ENCODE data around the gene NDUFS1.
"Not testable (repeated sequence)": the region's sequence is repeated elsewhere in the genome, so short reads cannot be mapped to it uniquely, and the experiment has no call there.

The NDUFS1 gene

GRCh38 chr2:206095536-206096332 lies 63.5 kb downstream of the NDUFS1 start:
- peak; percentile 92 for DNase-seq

- no peak for DNase-seq
Observed at GRCh38 chr2:206092297-206092696, 66.9 kb downstream of the NDUFS1 start.

DNA sequence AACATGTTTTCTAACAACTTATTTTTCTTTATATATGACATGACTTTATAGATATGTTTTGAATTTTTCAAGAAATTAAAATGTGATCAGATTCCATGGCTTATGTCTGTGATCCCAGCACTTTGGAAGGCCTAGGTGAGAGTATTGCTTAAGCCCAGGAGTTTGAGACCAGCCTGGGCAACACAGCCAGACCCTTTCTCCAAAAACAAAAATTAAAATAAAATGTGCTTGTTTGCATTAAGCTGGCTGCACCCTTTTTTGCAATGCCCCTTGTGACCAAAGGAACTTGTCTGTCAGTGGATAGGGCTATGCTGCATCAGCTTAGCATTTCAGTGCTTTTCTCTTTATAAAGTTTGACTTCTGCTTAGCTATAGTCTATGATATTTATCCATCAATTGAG lies 71.0 kb downstream of the NDUFS1 start:
- DNase-seq = peak; percentile 31

DNA sequence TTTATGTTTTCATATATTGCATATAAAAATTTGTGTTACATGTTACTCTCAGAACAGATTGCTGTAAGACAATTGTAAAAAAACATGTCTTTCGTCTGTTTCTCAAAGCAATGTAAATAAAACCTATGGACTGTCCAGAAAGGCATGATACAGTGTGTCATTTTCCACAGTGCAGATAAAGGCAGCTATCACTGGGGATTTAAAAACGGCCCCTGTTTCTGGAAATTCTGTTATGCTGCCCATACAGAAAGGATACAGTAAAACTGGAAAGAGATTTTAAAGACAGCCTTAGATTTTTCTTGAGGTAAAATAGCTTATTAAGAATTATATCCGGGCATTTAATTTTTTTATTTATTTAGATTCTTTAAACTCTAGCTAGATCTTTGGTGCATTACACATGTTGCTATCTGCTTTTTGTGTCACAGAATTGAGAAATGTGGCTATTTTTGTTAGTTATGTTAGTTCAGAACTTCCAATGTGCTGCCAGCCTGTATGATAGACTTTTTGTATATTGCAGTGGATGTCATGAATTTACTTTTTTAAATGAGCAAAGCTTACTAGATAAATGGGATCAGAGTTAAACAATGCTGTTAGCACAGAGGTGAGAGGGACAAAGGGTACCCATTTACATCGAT lies 72.4 kb downstream of the NDUFS1 start:
- peak; percentile 76 for DNase-seq

DNA sequence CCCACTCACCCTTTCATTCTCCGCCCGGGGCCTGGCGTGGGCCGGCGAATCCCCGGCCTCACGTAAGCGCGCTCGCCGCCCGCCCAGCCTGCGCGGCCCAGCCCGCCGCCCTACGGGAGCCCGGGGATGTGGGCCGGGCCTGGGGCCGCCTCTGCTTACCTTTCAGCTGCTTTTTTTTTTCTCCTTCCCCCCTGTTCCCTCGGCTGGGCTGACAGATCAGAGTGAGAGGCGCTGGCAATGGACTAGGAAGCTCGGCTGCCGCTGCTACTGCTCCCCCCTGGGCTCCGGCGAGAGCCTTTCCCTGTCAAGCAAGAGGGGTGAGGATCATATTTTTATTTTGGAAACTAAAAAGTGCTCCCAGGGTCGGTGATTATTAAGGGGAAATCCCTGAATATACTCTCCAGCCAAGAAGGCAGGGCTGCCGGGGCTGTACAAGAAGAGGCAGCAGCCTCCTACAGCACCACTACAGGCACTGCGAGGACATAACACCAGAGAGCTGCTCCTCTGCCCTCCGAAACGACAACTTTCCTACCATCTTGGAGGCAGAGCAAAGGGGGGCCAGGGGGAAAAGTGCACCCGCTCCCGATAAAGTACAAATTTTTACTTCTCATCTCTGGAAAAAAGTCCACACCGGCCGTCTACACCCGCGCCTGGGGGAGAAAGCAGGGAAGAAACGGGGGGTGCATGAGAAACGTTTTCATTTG lies 73.3 kb downstream of the NDUFS1 start, which contains the start of gene INO80D:
Gene INO80D (minus strand): TSS at position 433 of the 704 bp plus-strand sequence. CDS start 23,158 bp downstream, outside the sequence.
- peak; percentile 95 for DNase-seq

DNA sequence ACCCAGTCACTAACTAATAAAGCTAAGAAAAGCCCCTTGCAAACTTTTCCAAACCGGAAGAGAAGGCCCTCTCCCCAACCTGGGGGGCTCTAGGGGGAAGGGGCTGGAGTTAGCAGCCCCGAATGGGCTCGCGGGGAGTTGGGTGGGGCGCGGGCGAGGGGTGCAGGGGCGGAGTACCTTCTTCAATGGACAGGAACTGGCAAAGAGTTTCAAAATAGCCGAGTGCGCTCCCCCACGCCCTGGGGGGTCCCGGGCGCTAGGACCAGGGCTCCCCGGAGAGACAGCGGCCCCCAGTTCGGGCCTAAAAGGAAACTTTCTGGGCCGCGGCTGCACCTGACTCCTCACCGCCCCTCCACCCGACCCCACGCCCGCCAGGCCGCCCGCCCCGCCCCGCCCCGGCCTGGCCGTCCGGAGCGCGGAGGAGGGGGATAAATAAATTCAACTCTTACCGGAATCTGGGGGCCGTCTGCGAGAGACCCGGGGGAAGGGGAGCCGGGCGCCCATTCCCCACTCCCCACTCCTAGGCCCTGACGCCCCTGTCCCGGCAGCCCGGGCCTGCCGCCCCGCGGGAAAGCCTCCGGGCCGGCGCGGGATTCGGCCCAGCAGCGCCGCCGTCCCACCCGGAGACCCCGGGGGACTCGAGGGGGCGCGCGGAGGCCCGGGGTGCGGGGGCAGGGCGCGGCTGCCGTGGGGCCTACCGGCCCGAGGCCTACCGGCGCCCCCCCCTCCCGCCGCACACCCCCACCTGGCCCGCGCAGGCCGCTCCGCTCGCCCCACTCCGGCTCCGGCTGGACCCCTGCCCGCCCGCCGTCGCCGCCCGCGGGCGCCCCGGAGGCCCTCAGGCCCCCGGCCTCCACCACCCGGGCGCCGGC lies 74.1 kb downstream of the NDUFS1 start:
- peak; percentile 64 for DNase-seq

GRCh38 chr2:206084439-206084869 lies 74.8 kb downstream of the NDUFS1 start:
- DNase-seq = peak; percentile 61

DNA sequence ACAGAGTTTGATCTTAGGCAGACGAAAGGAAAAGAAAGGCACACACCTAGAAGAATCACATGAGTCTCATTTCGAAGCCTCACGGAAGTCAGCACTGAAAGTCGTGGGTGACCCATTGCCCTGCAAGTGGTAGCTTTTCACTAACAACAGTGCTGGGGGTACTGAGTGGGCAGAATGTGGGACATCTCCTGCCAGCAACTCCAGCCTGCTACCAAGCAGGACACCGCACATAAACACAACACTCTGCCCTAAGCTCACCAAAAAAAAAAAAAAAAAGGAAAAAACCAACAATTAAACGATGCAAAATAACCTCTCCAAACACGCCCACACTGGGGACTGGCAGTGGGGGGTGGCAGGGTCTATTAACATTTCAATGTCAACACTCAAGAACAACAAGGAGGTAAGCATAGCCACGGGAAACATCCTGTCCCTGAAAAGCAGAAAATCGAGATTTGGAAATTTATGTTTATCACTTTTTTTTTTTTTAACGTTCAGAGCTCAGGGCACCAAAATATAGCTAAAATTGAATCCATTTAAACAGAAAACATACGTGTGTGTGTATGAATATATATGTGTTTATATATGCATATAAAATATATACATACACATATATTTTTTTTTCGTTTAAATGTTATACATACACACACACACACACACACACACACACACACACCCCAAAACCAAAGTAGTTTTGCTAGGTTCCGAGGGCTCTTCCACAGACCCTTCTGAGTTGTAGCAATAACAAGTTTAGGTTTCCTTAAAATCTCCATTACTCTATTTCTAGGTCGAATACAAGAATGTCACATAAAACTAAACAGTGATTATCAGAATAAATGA lies 75.4 kb downstream of the NDUFS1 start:
- DNase-seq = peak; percentile 55

GRCh38 chr2:206082298-206082843 lies 76.9 kb downstream of the NDUFS1 start:
- no peak for DNase-seq

DNA sequence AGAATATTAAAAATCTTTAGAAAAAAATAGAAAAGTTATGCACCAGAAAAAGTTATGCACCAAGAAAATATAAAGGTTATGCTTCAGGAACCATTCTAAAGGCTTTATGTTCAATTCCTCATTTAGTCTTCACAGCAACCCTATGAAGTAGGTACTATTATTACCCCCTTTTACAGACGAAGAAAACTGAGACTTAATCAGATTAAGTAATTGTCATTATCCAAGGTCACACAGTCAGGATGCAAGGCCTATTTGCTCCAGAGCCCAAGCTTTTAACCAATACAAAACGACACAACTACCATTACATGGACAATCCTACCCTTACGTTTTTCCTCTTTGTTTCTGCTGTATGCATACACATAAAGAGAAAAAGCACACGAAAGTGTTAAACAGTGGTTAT lies 78.3 kb downstream of the NDUFS1 start:
- DNase-seq = no peak

DNA sequence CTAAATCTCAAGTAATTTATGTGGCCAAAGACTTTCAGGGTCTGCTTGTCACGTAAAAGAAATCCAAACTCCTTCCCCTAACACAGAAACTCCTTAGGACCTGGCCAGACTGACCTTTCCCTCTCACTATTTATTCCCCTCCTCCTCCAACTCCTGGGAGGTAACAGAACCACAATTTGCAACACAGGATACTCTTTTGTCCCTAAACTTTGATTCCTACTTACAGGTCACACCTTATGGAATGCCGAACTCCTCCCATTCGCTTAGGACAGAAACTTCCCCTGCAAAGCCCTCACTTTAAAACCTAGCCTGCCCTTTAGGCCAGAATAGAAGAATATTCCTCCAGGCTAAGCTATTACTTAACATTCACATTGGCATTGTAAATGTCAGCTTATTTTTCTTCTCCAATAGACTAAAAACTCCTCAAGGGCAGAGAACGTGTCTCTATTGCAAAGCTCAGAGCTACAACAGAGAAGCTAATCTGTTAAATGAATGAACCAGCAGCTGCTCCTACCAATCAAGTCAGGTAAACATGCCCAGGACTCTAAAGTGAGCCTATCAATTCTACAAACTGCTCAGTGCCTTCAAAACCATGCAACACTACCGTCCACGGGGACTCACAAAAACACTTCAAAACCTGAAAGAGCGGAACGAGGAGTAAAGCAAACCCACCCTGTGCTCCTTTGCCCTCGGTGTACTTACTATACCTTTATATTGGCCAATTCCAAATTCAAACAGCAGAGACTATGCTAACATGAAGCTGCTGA lies 79.4 kb downstream of the NDUFS1 start:
- DNase-seq = no peak

DNA sequence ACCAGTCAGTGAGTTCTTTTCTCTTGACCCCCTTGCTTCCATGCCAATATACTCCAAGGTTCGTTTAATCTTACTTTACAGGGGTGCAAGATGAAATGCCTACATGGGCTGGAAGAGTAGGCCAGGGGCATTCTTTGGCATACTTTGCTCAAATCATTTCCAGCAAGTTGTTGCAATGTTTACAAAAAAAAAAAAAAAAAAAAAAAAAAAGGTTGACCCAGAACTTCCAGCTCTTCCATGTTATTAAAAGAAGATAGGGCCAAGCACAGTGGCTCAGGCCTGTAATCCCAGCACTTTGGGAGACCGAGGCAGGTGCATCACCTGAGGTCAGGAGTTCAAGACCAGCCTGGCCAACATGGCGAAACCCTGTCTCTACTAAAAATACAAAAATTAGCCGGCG lies 81.4 kb downstream of the NDUFS1 start:
- DNase-seq = not testable (repeated sequence)

DNA sequence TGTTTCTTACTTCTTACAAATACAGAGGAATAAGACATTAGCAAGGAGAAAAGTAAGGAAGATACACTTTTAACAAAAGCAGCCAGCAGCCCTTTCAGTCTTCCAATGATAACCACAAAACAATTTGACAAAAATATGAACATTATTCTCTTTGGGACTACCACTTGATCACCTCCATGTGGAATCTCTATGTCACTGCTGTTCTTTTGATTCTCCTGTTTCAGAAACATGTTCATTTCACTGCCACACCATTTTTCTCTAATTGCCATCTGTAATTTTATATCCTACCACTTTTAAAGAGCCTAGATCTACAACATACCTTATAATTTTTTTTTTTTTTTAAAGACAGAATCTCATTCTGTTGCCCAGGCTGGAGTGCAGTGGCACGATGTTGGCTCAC lies 84.1 kb downstream of the NDUFS1 start:
- DNase-seq = peak; percentile 38

DNA sequence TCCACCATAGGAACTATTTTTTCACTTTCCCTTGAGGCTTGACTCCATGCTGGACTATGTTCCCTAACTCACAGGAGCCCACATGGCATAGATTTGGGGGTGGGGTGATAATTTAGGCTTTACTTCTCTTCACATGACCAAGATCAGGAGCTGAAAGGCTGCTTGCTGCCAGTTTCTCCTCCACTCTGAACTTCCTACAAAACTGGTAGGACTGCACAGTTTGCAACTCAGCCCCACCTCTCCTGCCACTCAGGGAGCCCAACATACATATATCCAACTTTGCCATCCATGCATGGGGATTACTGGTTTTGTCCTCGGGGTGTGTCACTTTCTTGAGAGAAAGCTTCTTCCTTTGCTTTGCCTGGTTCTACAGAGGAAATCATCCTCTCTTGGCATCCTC lies 87.4 kb downstream of the NDUFS1 start:
- DNase-seq = peak; percentile 28

DNA sequence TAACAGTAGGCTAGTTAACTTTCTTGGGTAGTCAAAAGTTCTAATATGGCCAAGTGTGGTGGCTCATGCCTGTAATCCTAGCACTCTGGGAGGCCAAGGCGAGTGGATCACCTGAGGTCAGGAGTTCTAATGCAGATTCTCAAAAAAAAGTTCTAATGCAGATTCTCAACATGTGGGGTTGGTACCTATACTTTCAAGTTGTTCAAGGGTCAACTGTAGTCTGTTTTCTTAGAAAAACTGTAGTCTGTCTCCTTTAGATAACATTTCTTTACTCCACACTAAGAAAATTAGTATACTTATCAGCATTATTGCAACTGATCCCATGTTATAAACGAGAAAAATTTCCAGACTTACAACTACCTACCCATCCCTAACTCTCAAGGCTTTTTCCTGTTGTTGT lies 89.8 kb downstream of the NDUFS1 start:
- peak; percentile 74 for DNase-seq

GRCh38 chr2:206068207-206068606 lies 91.0 kb downstream of the NDUFS1 start:
- DNase-seq = no peak

Data from hematopoietic multipotent progenitor cell treated with erythropoietin and hydrocortisone succinate and interleukin-3 and kit ligand, for 4 days (in vitro differentiated cells).